ENCODE measurements around the gene EPYC.

The EPYC gene

GRCh38 chr12:90953956-90954421, 50.8 kb downstream of the EPYC start:
- no peak for DNase-seq

- no peak for DNase-seq
Measured at GRCh38 chr12:90951432-90952105, 53.2 kb downstream of the EPYC start.

DNA sequence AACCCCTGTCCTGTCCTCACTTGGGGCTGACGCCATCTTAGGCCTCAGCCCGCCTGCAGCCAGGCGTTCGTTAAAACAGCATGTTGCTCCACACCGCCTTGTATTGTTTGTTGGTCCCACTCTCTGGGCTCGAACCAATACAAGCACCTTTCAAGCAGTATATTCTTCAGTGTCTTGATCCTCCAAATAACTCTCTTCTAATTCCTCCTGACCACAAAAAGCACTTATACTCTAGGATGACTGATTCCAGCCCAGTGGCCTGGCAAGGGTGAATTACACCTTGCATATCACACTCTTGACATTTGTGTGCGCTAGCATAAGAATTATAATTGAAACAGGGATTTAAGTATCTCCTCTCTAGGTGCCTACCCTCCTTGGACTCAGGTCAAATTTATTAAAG, 56.9 kb downstream of the EPYC start:
- no peak for DNase-seq

GRCh38 chr12:90945070-90945649, 59.6 kb downstream of the EPYC start:
- no peak for DNase-seq

DNA sequence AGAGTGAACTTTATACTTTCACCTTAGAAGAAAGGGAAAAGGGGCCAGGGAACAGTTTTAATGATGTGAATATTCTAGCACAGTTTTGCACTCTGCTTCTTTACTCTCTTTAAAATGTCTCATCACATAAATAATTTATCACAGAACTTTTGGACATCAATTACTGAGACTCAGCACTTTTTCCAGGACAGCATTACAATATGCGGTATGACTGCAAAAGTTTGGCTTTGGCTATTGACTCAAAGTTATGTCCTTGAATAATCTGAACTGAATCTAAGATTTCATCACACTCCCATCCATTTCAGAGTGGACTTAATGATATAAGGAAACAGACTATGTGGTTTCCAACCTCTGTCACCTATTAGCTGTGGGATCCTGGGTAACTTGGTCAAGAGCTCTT, 61.5 kb downstream of the EPYC start:
- no peak for DNase-seq

DNA sequence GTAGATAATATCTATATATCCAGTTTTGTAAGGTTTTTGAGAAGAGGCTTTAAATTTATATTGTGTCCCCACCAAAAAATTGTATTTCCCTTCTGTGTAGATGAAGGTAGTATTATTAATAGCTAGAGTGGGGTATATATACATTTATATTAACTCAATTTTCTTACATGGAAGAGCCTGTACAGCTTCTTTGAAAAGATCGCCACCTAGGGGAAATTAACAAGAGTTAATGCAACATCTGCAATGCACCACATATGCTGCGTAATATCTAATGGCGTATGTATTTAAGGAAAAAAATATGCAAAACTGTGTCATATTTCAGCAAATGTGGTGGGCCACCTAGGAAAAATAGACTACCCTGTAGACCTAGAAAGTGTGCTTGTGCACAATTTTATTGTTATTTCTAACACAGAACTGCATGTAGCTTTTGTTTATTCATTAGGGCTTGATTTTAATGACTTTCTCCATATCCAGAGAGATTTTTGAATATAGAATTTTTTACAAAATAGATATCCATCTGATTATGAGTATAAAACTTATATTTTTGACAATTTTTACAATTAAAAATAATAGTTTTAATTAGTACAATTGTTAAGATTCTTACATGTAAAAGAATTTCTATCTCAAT, 63.8 kb downstream of the EPYC start:
- no peak for DNase-seq

GRCh38 chr12:90939382-90939781, 65.4 kb downstream of the EPYC start:
- no peak for DNase-seq

DNA sequence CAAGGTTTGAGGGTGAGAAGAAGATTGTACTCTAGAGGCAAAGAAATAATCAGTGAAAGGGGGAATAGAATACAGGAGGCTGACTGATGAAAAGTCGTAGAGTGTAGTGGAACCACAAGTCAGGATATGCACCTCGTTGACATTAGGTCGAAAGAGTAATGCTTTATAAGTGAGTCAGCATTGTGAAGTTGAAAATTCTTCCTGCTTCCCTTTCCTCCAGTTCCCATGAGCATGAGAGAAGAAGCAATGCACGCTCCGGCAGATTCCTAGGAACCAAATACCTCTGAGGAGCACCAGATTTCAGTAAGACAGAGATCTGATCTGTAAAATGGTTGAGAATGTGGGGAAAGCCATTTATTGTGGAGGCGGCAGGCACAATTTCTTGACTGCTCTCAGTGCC, 66.3 kb downstream of the EPYC start:
- DNase-seq, result no peak

DNA sequence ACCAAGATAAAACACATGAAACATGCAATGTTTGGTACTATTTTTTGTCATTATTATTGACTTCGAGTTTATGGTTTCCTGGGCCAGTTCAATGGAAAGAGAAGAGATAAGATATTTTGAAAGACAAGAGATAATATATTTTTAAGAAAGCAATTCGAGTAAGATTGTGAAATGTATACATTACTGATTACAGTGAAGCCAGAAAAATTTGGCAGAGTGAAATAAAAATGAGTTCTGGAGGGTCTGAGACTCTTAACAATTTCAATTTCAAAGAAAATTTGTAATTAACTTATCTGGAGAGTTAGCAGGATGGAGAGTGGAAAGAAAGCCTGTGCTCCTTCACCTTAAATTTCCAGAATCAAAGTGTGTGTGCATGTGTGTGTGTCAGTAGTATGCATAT, 67.1 kb downstream of the EPYC start:
- no peak for DNase-seq

GRCh38 chr12:90936230-90937005, 68.4 kb downstream of the EPYC start:
- DNase-seq, result no peak

- no peak for DNase-seq
Measured at GRCh38 chr12:90925562-90925961, 79.2 kb downstream of the EPYC start.

GRCh38 chr12:90924406-90924805, 80.4 kb downstream of the EPYC start:
- no peak for DNase-seq

- DNase-seq, result no peak
Measured at GRCh38 chr12:90922145-90922627, 82.6 kb downstream of the EPYC start.

DNA sequence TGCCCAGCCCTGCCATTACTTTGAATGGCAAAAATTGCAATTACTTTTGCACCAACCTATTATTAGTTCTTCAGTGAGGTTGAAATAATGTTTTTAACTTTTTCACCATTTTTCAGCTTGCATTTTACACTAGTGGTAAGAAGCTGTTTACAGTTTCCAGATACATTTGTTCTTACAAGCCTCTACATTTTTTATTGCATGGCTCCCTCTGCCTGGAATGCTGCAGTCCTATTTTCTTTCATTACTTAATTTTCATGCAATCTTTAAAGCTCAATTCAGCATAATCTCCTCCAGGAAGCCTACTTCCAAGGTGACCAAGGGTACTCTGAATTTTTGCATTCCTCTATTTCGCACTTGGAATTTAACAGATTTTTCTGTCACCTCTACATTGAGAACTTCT, 83.2 kb downstream of the EPYC start:
- DNase-seq, result no peak

DNA sequence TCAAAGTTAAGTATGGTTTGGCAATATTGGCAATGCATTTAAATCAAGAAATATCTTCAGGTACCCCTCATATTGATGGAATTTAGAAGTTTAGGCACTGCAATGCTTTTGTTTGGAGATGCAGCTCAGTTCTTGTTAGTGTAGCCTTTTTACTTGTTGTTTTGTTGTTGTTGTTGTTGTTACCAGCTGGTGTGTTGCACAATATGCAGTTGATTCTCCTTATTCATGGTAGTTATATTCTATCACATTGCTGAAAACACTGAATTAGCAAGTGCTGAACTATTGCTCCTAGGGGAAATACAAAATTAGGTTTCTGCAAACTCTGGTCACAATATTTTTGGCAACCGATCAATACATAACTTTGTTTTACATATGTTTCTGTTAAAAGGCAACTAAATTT, 84.5 kb downstream of the EPYC start:
- DNase-seq, result no peak

- DNase-seq, result no peak
Measured at GRCh38 chr12:90917431-90917830, 87.3 kb downstream of the EPYC start.

GRCh38 chr12:90916516-90916915, 88.3 kb downstream of the EPYC start:
- DNase-seq, result no peak

- no peak for DNase-seq
Measured at GRCh38 chr12:90915353-90915752, 89.4 kb downstream of the EPYC start.
